Measurements from ENCODE around the gene NEDD4.
"Not testable (repeated sequence)": the region's sequence is repeated elsewhere in the genome, so short reads cannot be mapped to it uniquely, and the experiment has no call there.

Gene NEDD4

GRCh38 chr15:56031836-56032235, 38.4 kb upstream of the NEDD4 start:
- no peaks in the 10 kb centered on the region for H3K9me3 ChIP-seq (ENCODE audit: control insufficient read depth, low read length)
- H3K27ac ChIP-seq (ENCODE audit: low read depth, low read length, severe bottlenecking): no peak overlapping the region
- 88% methylated on average over 3 to 4 of the region's 6 CpGs for WGBS, 2 experiments (ENCODE audit: insufficient coverage in 2 of 2)
- H3K36me3 ChIP-seq (ENCODE audit: control insufficient read depth, insufficient read depth, low read length): no peaks in the 10 kb centered on the region
- no peaks in the 10 kb centered on the region for H3K4me1 ChIP-seq (ENCODE audit: control insufficient read depth, insufficient read depth, low read length, poor library complexity, severe bottlenecking)
- H3K4me3 ChIP-seq (ENCODE audit: extremely low read depth, insufficient read depth, low read length, poor library complexity, severe bottlenecking): no peak overlapping the region

- Histone ChIP-seq H3K27ac (ENCODE audit: low read depth, low read length, severe bottlenecking) (no peak overlapping the region), H3K4me1 (ENCODE audit: control insufficient read depth, insufficient read depth, low read length, poor library complexity, severe bottlenecking) (no peaks in the 10 kb centered on the region), H3K36me3 (ENCODE audit: control insufficient read depth, insufficient read depth, low read length) (no peaks in the 10 kb centered on the region), H3K9me3 (ENCODE audit: control insufficient read depth, low read length) (no peaks in the 10 kb centered on the region), H3K4me3 (ENCODE audit: extremely low read depth, insufficient read depth, low read length, poor library complexity, severe bottlenecking) (no peak overlapping the region)
- WGBS, 2 experiments (ENCODE audit: insufficient coverage in 2 of 2): 83 to 94% methylated on average over 2 to 3 of the region's 4 CpGs
These were observed 38.0 kb upstream of the NEDD4 start for GRCh38 chr15:56031402-56031801.

DNA sequence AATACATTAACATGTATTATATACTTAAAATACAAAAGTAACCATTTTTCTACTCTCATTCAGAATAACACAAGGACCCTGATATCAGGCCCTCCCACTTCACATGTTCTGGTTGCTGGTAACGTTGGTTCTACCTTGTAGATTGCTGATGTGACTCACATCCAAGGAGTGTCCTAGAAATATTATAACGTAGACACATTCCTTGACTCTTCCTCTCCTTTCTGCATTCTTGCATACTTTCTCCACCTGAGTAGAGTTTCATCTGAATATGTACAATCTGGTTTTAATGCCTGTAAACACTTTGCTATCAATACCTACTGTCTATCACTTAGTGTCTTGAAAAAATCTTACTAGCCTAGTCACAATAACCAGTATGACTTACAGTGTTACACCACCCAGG, 35.0 kb upstream of the NEDD4 start:
- Histone ChIP-seq H3K9me3 (ENCODE audit: control insufficient read depth, low read length) (no peaks in the 10 kb centered on the region), H3K4me1 (ENCODE audit: control insufficient read depth, insufficient read depth, low read length, poor library complexity, severe bottlenecking) (no peaks in the 10 kb centered on the region), H3K36me3 (ENCODE audit: control insufficient read depth, insufficient read depth, low read length) (no peaks in the 10 kb centered on the region), H3K27ac (ENCODE audit: low read depth, low read length, severe bottlenecking) (no peak overlapping the region), H3K4me3 (ENCODE audit: extremely low read depth, insufficient read depth, low read length, poor library complexity, severe bottlenecking) (no peak overlapping the region)
- WGBS, 2 experiments (ENCODE audit: insufficient coverage in 2 of 2): 100% methylated on average over 2 of the region's 2 CpGs; no CpG with 5 or more reads in 1 of the 2 experiments

GRCh38 chr15:56023160-56023559, 29.7 kb upstream of the NEDD4 start:
- not testable (repeated sequence) for H3K4me1 ChIP-seq (ENCODE audit: control insufficient read depth, insufficient read depth, low read length, poor library complexity, severe bottlenecking); H3K4me3 ChIP-seq (ENCODE audit: extremely low read depth, insufficient read depth, low read length, poor library complexity, severe bottlenecking); H3K9me3 ChIP-seq (ENCODE audit: control insufficient read depth, low read length); H3K27ac ChIP-seq (ENCODE audit: low read depth, low read length, severe bottlenecking); H3K36me3 ChIP-seq (ENCODE audit: control insufficient read depth, insufficient read depth, low read length)
- 97 to 100% methylated on average over 3 to 6 of the region's 7 CpGs for WGBS, 2 experiments (ENCODE audit: insufficient coverage in 2 of 2)

DNA sequence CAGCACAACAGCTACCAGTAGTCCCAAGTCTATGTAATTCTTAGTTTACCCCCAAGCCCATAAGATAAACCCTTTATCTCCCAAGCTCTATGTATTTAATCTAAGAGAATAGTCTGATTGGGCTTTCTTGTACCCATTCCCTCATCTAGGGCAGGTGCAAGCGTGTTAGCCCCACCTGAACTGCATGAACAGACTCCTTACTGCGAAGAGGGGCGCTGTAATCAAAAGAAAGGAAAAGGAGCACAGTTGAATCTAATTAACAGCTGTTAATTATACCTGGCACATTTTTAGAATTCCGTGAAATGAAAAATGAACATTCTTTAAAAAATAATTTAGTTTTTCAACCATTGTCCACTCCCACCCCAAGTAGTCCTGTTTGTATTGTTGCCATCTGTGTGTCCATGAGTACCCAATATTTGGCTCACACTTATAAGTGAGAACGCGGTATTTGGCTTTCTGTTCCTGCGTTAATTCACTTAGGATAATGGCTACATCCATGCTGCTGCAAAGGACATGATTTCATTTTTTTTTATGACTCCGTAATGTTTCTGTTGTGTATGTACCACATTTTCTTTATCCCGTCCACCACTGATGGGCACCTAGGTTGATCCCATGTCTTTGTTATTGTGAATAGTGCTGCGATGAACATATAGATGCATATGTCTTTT, 26.5 kb upstream of the NEDD4 start:
- Histone ChIP-seq H3K9me3 (ENCODE audit: control insufficient read depth, low read length) (no peaks in the 10 kb centered on the region), H3K36me3 (ENCODE audit: control insufficient read depth, insufficient read depth, low read length) (no peaks in the 10 kb centered on the region), H3K4me1 (ENCODE audit: control insufficient read depth, insufficient read depth, low read length, poor library complexity, severe bottlenecking) (peaks cover 3% of the 10 kb centered on the region), H3K27ac (ENCODE audit: low read depth, low read length, severe bottlenecking) (no peak overlapping the region), H3K4me3 (ENCODE audit: extremely low read depth, insufficient read depth, low read length, poor library complexity, severe bottlenecking) (no peak overlapping the region)
- 92 to 93% methylated on average over 5 to 9 of the region's 10 CpGs for WGBS, 2 experiments (ENCODE audit: insufficient coverage in 2 of 2)

DNA sequence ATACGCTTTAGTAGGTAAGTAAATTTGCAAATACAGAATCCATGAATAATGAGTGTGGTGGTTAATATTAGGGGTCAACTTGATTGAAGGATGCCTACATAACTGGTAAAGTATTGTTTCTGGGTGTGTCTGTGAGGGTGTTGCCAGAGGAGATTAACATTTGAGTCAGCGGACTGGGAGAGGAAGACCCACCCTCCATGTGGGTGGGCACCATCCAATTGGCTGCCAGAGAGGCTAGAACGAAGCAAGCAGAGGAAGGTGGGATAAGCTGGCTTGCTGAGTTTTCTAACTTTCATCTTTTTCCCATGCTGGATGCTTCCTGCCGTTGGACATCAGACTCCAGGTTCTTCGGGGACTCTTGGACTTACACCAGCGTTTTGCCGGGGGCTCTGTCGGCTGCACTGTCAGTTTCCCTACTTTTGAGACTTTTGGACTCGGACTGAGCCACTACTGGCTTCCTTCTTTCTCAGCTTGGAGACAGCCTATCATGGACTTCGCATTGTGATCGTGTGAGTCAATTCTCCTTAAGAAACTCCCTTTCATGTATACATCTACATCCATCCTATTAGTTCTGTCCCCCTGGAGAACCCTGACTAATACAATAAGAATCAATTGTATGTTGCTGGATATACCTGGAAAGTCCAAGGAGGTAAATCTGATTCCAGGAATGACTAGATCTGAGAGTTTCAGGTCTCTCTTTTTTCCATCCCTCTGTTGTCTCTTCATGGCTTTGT, 25.8 kb upstream of the NEDD4 start:
- peaks cover 3% of the 10 kb centered on the region for H3K4me1 ChIP-seq (ENCODE audit: control insufficient read depth, insufficient read depth, low read length, poor library complexity, severe bottlenecking)
- H3K4me3 ChIP-seq (ENCODE audit: extremely low read depth, insufficient read depth, low read length, poor library complexity, severe bottlenecking): no peak overlapping the region
- H3K9me3 ChIP-seq (ENCODE audit: control insufficient read depth, low read length): peaks cover 5% of the 10 kb centered on the region
- no peaks in the 10 kb centered on the region for H3K36me3 ChIP-seq (ENCODE audit: control insufficient read depth, insufficient read depth, low read length)
- H3K27ac ChIP-seq (ENCODE audit: low read depth, low read length, severe bottlenecking): no peak overlapping the region
- 87 to 95% methylated on average over 9 to 10 of the region's 11 CpGs for WGBS, 2 experiments (ENCODE audit: insufficient coverage in 2 of 2)

GRCh38 chr15:56017920-56018319, 24.5 kb upstream of the NEDD4 start:
- H3K36me3 ChIP-seq (ENCODE audit: control insufficient read depth, insufficient read depth, low read length): no peaks in the 10 kb centered on the region
- H3K4me3 ChIP-seq (ENCODE audit: extremely low read depth, insufficient read depth, low read length, poor library complexity, severe bottlenecking): no peak overlapping the region
- WGBS, 2 experiments (ENCODE audit: insufficient coverage in 2 of 2): 67% methylated on average over 1 of the region's 1 CpG; no CpG with 5 or more reads in 1 of the 2 experiments

GRCh38 chr15:56017511-56017910, 24.1 kb upstream of the NEDD4 start:
- Histone ChIP-seq H3K27ac (ENCODE audit: low read depth, low read length, severe bottlenecking) (no peak overlapping the region), H3K4me3 (ENCODE audit: extremely low read depth, insufficient read depth, low read length, poor library complexity, severe bottlenecking) (no peak overlapping the region), H3K9me3 (ENCODE audit: control insufficient read depth, low read length) (peaks cover 13% of the 10 kb centered on the region), H3K36me3 (ENCODE audit: control insufficient read depth, insufficient read depth, low read length) (no peaks in the 10 kb centered on the region), H3K4me1 (ENCODE audit: control insufficient read depth, insufficient read depth, low read length, poor library complexity, severe bottlenecking) (peaks cover 3% of the 10 kb centered on the region)
- WGBS, 2 experiments (ENCODE audit: insufficient coverage in 2 of 2): 84 to 88% methylated on average over 2 of the region's 5 CpGs

More at GRCh38 chr15:56017920-56018319, 24.5 kb upstream of the NEDD4 start:
- Histone ChIP-seq H3K4me1 (ENCODE audit: control insufficient read depth, insufficient read depth, low read length, poor library complexity, severe bottlenecking) (peaks cover 3% of the 10 kb centered on the region), H3K27ac (ENCODE audit: low read depth, low read length, severe bottlenecking) (no peak overlapping the region), H3K9me3 (ENCODE audit: control insufficient read depth, low read length) (peaks cover 13% of the 10 kb centered on the region)

DNA sequence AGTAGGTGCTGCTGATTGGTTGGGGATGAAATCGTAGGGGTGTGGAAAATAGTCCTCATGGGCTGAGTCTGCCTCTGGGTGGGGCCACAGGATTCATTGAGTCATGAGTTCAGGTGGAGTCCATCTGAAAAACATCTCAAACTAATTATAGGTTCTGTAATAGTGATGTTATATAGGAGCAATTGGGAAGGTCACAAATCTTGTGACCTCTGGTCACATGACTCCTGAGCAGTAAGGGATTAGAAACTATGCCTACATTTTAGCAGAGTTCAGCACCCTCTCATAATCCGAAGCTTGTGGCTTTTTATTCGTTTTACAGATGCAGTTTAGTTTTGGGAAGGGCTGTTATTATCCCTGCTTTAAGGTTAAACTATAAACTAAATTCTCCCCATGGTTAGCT, 22.9 kb upstream of the NEDD4 start:
- H3K36me3 ChIP-seq (ENCODE audit: control insufficient read depth, insufficient read depth, low read length): no peaks in the 10 kb centered on the region
- H3K4me3 ChIP-seq (ENCODE audit: extremely low read depth, insufficient read depth, low read length, poor library complexity, severe bottlenecking): no peak overlapping the region
- H3K27ac ChIP-seq (ENCODE audit: low read depth, low read length, severe bottlenecking): no peak overlapping the region
- peaks cover 13% of the 10 kb centered on the region for H3K9me3 ChIP-seq (ENCODE audit: control insufficient read depth, low read length)
- 50 to 80% methylated on average over 1 of the region's 3 CpGs for WGBS, 2 experiments (ENCODE audit: insufficient coverage in 2 of 2)
- peaks cover 3% of the 10 kb centered on the region for H3K4me1 ChIP-seq (ENCODE audit: control insufficient read depth, insufficient read depth, low read length, poor library complexity, severe bottlenecking)

GRCh38 chr15:56014677-56015076, 21.3 kb upstream of the NEDD4 start:
- Histone ChIP-seq H3K27ac (ENCODE audit: low read depth, low read length, severe bottlenecking) (no peak overlapping the region), H3K4me1 (ENCODE audit: control insufficient read depth, insufficient read depth, low read length, poor library complexity, severe bottlenecking) (peaks cover 3% of the 10 kb centered on the region), H3K9me3 (ENCODE audit: control insufficient read depth, low read length) (peaks cover 13% of the 10 kb centered on the region), H3K36me3 (ENCODE audit: control insufficient read depth, insufficient read depth, low read length) (no peaks in the 10 kb centered on the region), H3K4me3 (ENCODE audit: extremely low read depth, insufficient read depth, low read length, poor library complexity, severe bottlenecking) (no peak overlapping the region)
- WGBS, 2 experiments (ENCODE audit: insufficient coverage in 2 of 2): 94 to 95% methylated on average over 3 to 4 of the region's 4 CpGs

GRCh38 chr15:56007053-56007452, 13.6 kb upstream of the NEDD4 start:
- H3K4me3 ChIP-seq (ENCODE audit: extremely low read depth, insufficient read depth, low read length, poor library complexity, severe bottlenecking): peak overlapping the region; percentile 35
- WGBS, 2 experiments (ENCODE audit: insufficient coverage in 2 of 2): no CpG with 5 or more reads among the region's 40 CpGs
- not testable (repeated sequence) for H3K36me3 ChIP-seq (ENCODE audit: control insufficient read depth, insufficient read depth, low read length); H3K4me1 ChIP-seq (ENCODE audit: control insufficient read depth, insufficient read depth, low read length, poor library complexity, severe bottlenecking); H3K9me3 ChIP-seq (ENCODE audit: control insufficient read depth, low read length); H3K27ac ChIP-seq (ENCODE audit: low read depth, low read length, severe bottlenecking)
